C1 segment of cervical spinal cord (tissue), 14 donors: ENCODE results near the gene CCBE1.

Experiments used
- DNase-seq, 14 donors: peaks; one replicate each; lab custom pipeline; 2025; lab: John Stamatoyannopoulos, UW

CCBE1 gene

DNA sequence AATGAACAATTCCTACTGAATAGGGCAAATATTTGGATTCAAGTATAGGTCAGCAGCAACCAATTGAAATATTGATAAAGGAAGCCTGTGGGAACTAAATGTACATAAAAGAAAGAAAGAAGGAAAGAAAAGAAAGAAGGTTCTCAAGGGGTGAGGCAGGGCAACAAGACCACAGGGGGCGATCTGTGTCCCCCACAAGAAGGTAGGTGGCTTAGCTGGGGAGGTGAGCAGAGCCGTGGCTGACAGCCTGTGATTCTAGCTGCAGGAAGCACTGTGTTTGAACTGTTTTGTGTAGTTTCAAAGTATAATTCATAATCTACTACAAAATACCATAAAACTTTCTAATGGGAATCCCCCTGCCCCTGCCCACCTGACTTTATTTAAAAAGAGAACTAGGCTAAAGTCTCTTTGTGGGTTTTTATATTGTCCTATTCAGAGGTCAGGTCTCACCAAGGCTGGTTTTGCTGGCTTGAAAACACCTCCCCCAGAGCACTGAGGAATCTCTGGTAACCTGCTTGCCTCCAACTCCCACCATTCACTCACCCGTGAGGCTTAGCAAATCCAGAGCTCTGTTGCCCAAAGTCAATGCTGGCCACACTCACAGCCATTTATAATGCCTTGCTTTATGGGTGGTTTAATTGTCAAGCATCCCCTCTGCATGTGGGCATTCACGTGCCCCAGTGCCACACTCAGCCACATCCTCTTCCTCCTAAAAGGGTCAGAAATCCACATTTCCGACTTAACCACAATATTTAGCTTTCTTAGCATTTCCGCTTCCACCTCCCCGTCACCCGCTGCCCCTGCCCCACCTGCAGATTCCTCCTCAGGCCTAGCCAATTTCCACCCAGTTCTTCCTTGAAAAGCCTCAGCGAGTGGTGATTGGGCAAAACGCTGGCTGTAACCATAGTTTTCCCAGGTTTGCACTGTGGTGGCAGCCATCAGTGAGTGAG lies 301.7 kb downstream of the CCBE1 start:
- DNase-seq, result no peak

GRCh38 chr18:59393381-59393780 lies 303.8 kb downstream of the CCBE1 start:
- DNase-seq, result no peak

DNA sequence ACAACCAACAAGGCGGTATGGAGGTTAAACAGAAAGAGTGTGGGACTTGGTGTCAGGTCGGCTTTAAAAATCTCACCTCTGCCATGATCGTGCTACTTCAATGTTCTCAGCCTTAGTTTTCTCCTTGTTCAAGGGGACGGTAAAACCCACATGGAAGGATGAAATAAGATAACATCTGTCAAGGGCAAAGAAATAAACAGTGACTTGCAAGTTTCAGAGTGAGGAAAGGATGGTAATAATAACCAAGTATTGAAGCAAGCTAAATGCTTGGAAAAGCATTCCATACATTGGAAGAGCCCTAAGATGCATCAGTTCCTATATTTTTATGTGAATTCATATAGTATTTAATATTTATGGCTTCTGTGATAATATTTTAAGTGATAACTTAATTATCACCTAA lies 308.4 kb downstream of the CCBE1 start:
- no peak for DNase-seq

- no peak for DNase-seq
Observed at GRCh38 chr18:59387687-59388565, 309.3 kb downstream of the CCBE1 start.

DNA sequence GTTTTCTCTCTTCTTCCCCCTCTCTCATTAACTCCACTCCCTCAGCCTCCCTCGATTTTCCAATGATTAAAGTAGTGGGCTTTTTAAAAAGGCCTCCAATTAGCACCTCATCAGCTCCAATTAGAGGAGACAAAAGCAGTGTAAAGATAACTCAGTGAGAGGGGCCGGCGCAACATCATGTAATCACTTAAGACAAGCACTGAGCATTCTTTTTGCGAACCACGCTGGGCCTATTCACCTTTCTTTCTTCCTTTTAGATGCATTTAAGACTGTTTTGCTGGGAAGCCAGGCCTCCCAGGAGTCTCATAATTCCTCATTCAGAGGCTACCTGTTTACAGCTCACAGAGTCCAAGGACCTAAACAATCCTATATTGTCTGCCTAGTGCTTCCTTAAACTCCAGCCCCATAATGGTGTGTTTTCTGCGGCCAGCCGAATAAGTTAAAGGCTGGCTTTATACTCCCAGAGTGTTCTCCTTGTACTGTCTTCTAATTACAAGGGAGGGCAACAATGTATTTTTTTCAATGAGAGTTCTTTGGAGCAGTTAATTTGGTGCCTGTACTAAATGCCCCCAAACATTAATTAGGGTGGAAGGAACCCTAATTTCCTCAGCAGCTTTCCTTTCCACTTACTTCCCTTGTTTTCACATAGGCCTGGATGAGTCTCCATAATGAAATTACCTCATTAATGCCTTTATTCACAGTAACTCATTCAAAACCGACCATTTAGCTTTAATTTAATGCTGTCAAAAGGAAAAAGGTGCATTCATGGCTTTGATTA lies 310.1 kb downstream of the CCBE1 start:
- DNase-seq, result no peak

DNA sequence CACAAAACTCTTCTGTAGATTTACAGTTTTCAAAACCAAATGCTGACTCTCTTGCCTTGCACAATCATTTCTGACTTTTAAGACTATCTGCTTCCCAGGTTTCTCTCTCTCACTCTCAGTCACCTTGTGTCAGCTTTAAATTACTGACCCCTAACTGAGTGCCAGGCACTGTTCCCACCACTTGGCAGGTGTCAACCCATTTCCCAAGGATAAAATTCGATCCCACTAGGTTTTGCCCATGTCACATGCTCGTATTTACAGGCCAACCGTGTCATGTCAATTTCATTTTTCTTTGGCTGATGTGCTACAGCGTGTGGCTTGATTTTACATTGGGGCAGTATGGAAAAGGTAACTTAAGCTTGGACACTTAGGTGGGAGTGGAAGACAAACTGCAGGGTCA lies 312.0 kb downstream of the CCBE1 start:
- DNase-seq, result no peak

DNA sequence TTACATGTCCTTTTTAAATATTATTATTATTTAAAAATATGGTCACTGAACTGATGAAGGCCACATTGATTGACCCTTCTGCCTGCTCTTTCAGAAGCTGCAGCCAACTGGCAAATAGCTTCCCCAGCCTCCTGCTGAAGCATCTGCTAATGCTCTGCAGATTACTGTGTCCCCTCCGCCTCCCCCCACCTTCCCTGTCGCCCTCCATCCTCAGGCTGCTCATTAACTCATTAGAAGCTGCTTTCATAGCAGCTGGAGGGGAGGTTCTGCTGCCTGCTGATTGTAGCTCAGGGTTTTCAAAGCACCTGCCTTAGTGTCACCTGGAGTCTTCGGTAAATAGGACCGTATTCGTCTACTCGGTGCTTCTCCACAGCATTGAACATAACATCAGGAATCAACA lies 313.4 kb downstream of the CCBE1 start:
- DNase-seq, result no peak

GRCh38 chr18:59382383-59382782 lies 314.8 kb downstream of the CCBE1 start:
- no peak for DNase-seq

DNA sequence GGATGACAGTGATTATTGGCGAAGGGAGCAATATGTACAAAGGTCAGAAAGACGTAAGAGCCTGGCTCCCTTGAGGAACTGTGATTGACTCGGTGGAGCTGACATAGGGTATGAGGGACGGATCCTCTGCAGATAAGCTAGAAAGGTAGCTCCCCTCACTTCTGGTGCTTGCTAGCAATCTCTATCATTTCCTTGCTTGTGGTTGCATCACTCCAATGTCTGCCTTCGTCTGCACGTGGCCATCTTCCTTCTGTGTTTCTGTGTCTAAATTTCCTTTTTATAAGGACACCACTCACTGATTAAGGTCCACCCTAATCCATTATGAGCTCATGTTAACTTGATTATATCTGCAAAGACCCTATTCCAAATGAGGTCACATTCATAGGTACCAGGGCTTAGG lies 315.3 kb downstream of the CCBE1 start:
- DNase-seq, result no peak
